AG04450 (cell line): ENCODE results near the gene CHRNA7. TPM values are rescaled to one million over a fixed set of nuclear protein-coding genes. Genes with fewer than 3 reads are reported as not detected.
A peak's percentile ranks its signal among the peaks of the same experiment; 100 is the strongest.

Experiments
- CTCF ChIA-PET: fragments of 300-600, 350-600 bp; formaldehyde crosslinking; extraction: SDS; loops from one replicate; lab custom pipeline; 2022; ENCODE audit warnings: antibody characterized with exemption, inconsistent platforms; lab: Charles Lee
- POLR2A ChIA-PET: fragments of 350-600 bp; formaldehyde crosslinking; extraction: SDS; loops from one replicate; lab custom pipeline; 2021; ENCODE audit warnings: antibody characterized with exemption, inconsistent platforms; lab: Yijun Ruan, JAX
- DNase-seq: peaks from one replicate; pipeline ENCODE4 v3.0.0-alpha.2; 2011; ENCODE audit warnings: low read depth, low spot score
- H3K27ac ChIP-seq: one replicate; pipeline ENCODE4 v1.5.1; 2012; ENCODE audit warnings: low read depth, low read length, control low read depth
- H3K27me3 ChIP-seq: one replicate; pipeline ENCODE4 v1.6.0; 2012; ENCODE audit warnings: low read length; ENCODE audit not compliant: control insufficient read depth, insufficient read depth
- H3K4me3 ChIP-seq: 2 replicates; pipeline ENCODE4 v1.5.1; 2011; ENCODE audit warnings: mild to moderate bottlenecking, low read depth, low read length, control low read depth
- H3K9me3 ChIP-seq: 2 replicates; pipeline ENCODE4 v1.5.1; 2012; ENCODE audit warnings: low read length; ENCODE audit not compliant: control insufficient read depth, insufficient read depth
- CTCF ChIP-seq: IDR thresholded peaks from 2 replicates; pipeline ENCODE4 v1.5.1; 2011; ENCODE audit warnings: low read depth, low read length, control low read depth, inconsistent platforms
- polyA plus RNA-seq: library from polyadenylated mRNA; depleted of rRNA; stranded (reverse); fragments of >200 nt; gene quantifications from 2 replicates; pipeline ENCODE4 v1.2.3, GENCODE V29; 2011

CHRNA7 gene
- polyA plus RNA-seq, 1 experiment, result 0.27 TPM

GRCh38 chr15:32029409-32029861 lies 880 bp upstream of the CHRNA7 start:
- ChIA-PET POLR2A (no interaction called here), CTCF (interaction anchor here (0.6 kb wide), 2 partner anchors 8 to 1194 kb away, joined by 4 to 11 read pairs; no protein-coding TSS in a partner anchor)
- 0 out of 2 replicates have a peak, but pooled peaks have one; percentile 18 for TF ChIP-seq CTCF
- Histone ChIP-seq H3K27ac (no peak overlapping the region), H3K4me3 (no peak overlapping the region), H3K27me3 (peaks cover 19% of the 10 kb centered on the region), H3K9me3 (no peaks in the 10 kb centered on the region; the same call in 1 of the 2 replicates)
- no peak for DNase-seq

DNA sequence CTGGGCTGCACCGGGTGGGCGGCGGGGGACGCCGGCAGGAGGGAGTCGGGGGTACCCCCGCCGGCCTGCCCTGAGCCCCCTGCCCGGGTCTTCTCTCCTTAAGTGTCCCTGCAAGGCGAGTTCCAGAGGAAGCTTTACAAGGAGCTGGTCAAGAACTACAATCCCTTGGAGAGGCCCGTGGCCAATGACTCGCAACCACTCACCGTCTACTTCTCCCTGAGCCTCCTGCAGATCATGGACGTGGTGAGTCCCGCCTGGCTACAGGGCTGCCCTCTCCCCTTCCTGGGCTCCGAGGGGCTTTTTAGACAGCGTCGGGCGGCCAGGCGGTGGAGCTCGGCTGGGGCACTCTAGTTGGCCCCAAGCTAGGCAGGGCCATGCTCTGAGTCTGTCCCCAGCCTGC lies 480 bp downstream of the CHRNA7 start:
- POLR2A ChIA-PET, result no interaction called here
- Histone ChIP-seq H3K27ac (no peak overlapping the region), H3K9me3 (no peaks in the 10 kb centered on the region; the same call in 1 of the 2 replicates), H3K27me3 (peaks cover 19% of the 10 kb centered on the region), H3K4me3 (peak overlapping the region; percentile 52; the same call in 1 of the 2 replicates)
- CTCF ChIA-PET, result no interaction called here
- TF ChIP-seq CTCF, result no peak
- DNase-seq, result no peak

DNA sequence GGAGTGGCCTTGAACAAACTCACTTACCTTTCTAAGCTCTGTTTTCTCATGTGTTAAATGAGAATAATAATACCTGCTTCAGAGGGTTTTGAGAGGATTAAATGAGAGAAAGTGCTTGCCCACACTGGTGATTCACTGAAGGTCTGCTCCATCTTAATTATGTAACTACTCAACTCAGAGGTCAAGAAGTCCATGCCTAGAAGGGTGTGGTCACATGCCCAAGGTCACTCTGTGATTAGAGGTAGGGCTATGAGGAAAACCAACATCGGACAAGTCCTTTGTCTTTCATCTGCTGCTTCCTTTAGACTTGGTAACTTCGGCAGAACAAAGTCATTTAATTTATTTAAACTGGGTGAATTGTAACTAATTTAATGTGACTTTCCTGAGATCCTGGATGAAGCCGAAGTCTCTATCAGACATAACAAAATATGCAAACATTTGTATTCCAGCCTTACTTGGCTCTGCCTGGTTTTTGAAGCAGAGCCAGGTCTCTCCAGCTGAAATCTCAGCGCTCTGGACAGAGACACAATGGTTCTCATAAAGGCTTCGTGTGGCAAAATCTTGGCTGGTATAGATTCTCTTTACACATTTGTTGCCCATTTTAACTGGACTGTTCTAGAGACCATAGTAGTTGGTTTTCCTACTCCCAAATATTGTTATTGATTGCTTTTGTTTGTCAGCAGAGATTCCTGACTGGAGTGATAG lies 3.0 kb downstream of the CHRNA7 start:
- H3K4me3 ChIP-seq, result no peak overlapping the region
- H3K27ac ChIP-seq, result no peak overlapping the region
- CTCF ChIA-PET, result no interaction called here
- no peak for TF ChIP-seq CTCF
- POLR2A ChIA-PET, result no interaction called here
- peaks cover 19% of the 10 kb centered on the region for H3K27me3 ChIP-seq
- H3K9me3 ChIP-seq, result no peaks in the 10 kb centered on the region; the same call in 1 of the 2 replicates
- no peak for DNase-seq

DNA sequence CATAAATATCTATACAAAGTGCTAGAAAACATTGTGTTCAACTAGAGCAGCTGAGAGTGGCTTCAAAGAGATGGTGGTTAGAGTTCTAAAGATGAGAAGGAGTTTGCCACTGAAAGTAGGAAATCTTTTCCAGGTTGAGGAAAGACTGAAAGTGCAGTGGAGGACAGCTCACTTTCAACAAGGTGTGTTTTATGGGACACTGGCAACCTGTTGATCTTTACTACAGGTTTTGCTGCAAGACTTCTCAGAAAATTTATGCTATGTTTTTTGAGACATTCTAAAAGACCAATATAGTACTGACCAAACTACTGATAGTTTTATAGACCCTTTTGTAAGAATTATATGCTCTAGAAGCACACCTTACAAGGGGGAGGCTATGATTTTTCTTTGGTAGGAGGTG lies 3.8 kb downstream of the CHRNA7 start:
- no peak for TF ChIP-seq CTCF
- Histone ChIP-seq H3K9me3 (no peaks in the 10 kb centered on the region; the same call in 1 of the 2 replicates), H3K27ac (no peak overlapping the region), H3K27me3 (peaks cover 13% of the 10 kb centered on the region), H3K4me3 (no peak overlapping the region)
- no peak for DNase-seq
- POLR2A ChIA-PET, result no interaction called here
- CTCF ChIA-PET, result no interaction called here

GRCh38 chr15:32035285-32035684 lies 5.0 kb downstream of the CHRNA7 start:
- Histone ChIP-seq H3K9me3 (no peaks in the 10 kb centered on the region), H3K27me3 (peaks cover 10% of the 10 kb centered on the region), H3K4me3 (no peak overlapping the region), H3K27ac (no peak overlapping the region)
- ChIA-PET CTCF (no interaction called here), POLR2A (no interaction called here)
- DNase-seq, result no peak
- no peak for TF ChIP-seq CTCF
